Hematopoietic multipotent progenitor cell treated with erythropoietin and hydrocortisone succinate and interleukin-3 and kit ligand, for 8 days (in vitro differentiated cells): Measurements from ENCODE around the gene ADAM10.

Source experiments
- DNase-seq: peaks from one replicate; pipeline ENCODE4 v3.0.0-alpha.2; 2015

ADAM10 gene

DNA sequence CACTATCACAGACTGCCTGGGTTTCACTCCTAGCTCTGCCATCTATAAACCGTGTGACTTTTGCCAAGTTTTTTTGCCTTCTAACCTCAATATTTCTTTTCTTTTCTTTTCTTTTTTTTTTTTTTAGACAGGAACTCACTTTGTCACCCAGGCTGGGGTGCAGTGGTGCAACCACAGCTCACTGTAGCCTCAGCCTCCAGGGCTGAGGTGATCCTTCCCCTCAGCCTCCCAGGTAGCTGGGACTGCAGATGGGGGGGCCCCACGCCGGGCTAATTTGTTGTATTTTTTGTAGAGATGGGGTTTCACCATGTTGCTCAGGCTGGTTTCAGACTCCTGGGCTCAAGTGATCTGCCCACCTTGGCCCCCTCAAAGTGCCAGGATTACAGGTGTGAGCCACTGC, 3.2 kb upstream of the ADAM10 start:
- no peak for DNase-seq

DNA sequence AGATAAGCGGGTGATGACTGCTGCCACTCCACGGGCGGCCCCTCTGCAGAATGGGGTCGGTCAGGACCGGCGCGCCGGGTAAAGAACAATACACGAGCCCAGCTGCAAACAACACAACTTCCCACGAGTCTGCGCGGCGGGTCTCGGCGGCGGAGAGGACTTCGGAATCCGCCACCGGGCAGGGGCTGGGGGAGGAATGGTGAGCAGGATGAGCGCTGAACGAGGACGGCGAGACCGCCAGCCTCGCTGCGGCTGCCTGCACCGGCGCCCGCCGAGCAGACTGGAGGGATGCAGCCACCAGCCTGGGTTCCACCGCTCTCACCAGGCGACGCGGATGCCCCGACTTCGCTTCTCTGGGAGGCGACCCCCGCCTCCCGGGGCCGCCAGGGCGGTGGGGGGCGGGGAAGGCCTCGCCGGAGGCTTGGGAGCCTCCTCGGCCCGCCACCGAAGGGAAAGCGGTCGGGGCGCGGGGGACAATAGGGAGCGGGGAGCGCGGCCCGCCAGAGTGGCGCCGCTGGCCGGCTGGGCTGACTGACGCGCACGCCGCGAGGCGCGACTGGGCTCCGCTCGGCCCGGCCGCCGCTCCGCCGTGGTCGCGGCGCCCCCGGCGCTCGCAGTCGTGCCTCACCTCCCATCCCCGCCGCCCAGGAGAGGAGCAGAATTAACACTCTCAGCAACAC, 515 bp downstream of the ADAM10 start:
- peak; percentile 25 for DNase-seq

DNA sequence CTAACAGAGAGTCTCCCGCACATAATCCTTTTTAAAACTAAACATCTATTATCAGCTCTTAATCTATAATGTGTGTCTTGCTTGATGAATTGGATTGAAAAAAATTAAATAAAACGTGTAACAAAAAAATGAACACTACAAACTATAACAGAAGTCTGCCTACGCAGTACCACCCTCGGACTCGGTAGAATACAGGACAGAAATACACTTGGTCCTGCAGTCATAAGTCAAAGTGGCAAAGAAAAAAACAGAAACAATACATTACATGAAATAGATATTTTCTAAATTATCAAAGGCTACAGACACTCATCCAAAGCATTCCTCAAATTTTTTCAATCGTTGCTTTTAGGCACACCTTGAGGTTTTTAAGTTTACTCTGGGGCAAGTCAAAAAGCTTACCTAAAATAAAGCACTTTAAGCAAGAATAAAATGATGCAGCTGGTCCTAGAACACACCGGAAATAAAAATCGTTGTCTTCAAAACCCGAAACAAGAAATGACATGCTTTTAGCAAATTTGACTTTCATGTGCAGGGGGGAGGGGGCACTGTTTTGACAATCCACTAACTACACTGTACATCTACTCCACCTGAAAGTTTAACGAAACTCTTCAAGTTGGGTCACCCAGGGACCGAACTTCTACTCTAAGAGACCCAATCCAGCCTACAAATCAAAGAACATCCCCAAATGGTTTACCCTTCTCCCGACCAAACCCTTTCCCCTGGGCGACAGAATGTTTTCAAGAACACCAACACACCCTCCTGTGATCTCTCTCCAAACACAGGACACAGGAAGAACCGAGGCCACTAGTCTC, 1.3 kb downstream of the ADAM10 start:
- DNase-seq, result peak; percentile 71

DNA sequence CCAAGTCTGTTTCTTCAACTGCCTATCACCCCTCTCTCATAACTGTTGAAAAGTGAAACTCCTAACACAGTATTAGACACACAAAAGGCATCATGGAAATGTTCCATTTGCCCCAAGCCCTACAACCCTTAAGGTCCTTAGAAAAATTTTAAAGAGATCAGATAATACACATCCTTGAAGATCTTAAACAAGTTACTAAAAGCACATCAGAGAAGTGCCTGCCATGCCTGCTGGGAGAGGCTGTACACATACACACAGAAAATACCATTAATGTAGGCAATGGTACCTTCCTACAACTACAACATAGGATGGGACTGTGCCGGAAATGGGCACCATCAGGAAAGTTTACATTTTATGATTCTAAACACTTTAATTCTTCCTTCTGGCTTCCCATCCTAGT, 3.3 kb downstream of the ADAM10 start:
- no peak for DNase-seq

DNA sequence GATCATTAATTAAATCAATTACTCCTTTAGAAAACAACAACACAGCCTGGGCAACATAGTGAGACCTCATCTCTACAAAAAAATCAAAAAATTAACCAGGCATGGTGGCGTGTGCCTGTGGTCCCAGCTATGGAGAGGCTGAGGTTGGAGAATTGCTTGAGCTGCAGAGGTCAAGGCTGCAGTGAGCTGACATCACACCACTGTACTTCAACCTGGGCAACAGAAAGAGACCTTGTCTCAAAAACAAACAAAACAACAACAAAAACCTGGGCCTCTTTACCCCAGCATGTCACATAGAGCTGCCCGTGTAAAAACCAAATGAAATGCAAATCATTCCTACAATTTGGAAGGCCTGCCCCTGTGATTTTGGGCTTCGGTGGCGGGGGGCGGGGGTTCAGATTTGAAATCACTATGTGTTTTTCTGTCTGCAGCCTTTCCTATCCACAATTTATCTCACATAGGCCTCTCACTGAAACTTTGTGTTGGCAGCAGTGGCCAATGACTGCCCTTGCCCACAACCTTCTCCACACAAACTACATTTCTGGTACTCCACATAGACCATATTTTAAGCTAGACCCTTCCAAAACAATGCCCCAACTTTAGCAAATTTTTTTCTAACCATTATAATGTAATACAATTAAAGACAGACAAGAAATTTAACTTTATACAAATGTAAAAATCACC, 6.5 kb downstream of the ADAM10 start:
- no peak for DNase-seq

DNA sequence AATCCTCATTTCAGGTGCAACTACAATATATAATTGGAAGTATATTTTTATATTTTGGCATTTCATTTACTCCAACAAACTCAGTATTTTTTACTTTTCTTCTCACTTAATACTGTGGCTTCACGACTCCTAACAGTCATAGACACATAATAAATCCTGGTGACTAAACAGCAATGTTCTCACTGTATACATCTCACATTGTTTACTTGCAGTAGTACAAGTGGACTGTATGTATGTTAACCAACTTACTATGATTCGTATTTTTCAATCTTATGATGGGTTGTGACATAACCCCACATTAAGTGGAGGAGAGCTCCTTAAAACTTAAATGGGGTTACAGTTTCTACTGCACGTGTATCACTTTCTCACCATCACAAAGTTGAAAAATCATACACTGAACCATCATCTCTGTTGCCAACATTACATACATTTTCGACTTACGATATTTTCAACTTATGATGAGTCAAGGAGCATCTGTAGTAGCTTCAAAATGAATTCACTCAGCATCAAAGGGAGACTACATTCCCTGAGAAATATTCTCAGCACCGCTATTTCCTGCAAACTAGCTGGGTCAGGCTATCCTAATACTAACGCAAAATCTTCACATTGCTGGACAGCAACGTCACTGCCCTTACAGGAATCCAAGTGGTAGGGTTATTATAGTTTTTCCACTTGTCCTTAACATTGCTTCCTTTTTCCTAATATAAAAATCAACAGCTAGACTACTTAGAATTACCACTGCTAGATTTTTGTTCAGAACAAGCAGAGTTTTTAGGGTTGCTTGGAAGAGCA, 7.3 kb downstream of the ADAM10 start:
- DNase-seq, result no peak

DNA sequence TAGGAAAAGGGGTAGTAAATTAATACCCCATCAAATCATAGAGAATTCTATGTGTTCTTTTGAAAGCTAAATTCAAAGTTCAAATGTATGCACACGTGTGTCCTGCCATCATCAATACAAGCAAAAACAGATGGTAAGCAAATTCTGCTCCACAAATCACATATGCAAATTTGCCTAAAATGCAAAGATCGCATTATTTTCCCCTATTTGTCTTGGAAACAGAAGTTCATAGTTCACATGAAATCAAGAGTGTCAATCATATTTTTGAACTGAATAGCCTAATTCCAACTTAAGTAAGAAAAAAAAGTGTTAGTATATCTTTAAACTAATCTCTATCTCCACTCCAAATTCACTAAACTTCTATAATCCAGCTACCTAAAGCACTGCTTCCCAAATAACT, 8.5 kb downstream of the ADAM10 start:
- no peak for DNase-seq

DNA sequence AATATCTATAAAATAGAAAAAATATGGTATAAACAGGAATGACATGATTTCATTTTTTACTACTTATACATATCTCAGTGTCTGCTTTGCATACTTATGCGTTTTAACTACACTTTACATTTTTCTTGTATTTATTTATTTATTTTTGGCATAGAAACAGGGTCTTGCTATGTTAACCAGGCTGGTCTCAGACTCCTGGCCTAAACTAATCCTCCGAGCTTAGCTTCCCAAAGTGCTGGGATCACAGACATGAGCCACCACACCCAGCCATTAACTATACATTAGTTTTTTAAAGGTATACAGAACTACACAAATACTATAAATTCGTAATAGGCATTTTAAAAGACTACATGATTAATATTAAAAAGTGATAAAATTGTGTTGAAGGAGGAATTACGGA, 9.1 kb downstream of the ADAM10 start:
- no peak for DNase-seq

DNA sequence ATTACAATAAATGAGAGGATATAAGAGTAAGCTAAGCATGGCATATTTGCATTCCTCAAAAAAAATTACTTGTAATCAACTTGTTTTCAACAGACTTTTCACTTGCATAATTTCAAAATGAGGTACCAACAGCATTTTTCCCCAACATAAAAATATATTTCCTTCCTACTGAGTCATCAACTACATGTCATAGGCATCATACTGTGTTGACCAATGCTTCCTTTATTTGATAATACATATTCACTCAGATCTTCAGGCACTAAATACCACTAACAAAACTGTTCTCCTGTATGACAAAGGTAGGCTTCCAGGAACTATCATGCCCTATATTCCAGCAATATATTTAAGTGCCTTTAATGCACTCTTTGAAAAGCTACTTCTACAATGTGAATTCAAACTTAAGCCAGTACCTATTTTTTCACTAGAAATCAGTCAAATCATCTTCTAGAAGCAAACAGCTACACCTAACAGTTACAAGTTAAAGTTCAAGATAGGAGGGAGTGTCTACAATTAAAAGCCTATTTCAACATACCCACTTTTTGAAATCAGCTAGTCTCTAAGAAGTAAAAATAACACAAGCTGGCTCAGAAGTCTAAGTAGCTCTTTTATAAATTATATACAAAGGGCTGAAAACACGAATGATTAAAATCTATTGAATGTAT, 11.3 kb downstream of the ADAM10 start:
- no peak for DNase-seq

DNA sequence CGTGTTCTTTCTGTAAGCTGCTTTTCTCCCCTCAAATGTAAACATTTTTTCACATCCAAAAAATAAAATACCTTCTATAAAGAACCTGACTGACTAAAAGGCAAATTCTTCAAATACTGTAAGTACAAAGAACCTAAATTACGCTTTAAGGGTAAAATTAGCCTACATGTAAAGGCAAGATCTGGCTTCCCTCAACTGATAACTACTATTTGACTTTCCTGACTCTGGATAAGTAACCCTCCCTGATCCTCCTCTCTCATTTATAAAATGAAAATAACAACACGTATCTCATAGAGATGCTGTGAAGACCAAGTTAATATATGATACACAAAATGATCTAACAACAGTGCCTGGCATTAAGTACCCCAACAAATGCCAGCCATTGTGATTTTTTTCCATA, 12.2 kb downstream of the ADAM10 start:
- no peak for DNase-seq

DNA sequence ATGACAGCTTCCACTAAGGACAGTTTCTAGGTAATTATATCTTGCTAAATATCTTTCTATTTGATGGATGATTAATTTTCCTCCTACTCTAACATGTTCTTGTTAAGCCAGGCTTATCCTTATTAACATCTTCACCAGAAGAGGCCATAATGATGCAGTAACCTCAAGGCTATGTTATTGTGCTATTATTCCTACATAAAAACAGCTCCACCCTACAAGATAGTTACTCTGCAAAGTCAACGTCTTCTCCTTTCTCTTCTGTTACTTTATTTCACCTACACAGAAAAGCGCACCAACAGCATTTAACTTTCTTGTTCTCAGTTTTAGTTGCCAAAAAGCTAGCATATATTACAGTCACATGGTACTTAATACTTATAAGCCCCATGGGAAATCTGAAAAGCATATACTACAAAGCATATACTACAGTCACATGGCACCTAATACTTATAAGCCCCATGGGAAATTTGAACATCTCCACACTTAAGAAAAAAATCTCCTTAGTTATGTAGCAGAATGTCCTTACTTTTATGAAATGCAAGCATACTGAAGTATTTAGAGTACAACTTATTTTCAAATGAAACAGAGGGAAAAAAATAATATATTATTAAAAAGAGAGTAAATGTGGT, 13.4 kb downstream of the ADAM10 start:
- no peak for DNase-seq

DNA sequence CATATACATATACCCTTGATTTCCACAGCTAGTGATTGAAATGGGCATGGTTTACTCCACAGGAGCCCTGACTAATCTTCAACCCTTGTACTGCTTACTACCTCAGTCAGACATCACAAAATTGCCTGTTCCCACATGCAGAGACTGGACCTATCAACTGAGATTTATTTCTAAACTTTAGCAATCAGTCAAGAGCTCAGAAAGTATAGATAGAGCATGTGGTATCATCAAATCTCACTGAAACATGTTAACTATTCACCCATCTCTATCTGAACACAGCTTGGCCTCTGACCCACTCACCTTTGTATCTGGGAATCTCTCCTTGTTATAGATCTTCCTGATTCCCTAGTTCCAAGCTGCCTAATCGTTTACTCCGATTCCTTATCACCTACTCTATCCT, 14.6 kb downstream of the ADAM10 start:
- no peak for DNase-seq

DNA sequence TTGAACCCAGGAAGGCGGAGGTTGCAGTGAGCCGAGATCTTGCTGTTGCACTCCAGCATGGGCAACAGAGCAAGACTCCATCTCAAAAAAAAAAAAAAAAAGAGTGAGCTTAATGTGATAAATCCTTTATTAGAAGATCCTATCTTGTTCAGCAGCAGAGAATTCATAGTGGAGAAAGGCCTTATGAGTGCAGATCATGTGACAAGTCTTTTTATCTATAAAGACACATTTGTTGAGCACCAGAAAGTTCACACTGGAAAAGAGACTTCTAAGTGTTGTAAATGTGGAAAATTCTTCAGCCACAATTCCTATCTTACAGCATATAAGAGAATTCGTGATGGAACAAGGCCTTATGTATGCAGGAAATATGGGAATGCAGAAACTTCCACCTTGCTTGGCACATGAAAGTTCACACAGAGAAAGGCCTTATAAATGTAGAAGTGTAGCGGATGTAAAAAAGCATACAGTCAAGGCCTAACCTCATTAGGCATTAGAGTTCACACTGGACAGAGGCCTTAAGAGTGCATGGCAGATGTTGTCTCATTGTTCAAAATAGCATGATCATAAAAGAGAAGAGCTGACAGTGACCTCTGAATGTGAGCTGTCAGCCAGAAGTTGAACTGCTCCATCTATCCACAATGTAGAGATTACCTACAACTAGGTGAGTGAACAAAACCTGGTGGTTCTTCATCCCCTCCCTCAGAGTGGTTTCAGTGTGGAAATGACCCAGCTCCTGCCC, 16.7 kb downstream of the ADAM10 start:
- DNase-seq, result peak; percentile 63

DNA sequence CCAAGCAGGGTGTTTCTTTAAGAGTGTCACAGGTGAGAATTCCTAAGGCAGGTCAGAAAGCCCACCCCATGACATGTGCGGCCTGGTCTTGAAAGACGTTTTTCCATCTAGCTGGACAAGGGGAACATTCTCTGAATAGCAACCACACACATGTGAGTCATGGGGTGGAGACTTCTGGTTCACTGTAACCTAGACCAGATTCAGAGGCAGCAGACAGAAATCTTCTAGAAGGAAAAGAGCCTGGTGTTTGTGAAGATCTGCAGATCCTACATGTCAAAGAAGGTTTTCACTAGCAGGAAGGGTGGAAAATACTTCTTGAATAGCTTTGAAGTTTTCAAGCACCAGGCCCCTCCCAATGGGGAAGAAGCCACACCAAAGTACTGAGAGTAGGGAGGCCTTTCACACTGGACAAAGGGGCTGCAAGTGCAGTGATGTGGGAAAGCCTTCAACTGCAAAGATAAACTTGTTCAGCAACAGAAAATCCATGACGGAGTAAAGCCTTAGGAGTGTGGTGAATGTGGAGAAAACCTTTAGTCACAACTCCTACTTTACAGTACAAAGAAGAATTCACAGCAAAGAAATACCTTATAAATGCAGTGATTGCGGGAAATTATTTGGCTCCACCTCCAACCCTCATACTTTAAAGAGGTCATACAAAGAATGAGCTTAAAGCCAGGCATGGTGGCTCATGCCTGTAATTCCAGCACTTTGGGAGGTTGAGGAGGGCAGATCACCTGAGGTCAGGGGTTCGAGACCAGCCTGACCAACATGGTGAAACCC, 17.6 kb downstream of the ADAM10 start:
- DNase-seq, result peak; percentile 42

DNA sequence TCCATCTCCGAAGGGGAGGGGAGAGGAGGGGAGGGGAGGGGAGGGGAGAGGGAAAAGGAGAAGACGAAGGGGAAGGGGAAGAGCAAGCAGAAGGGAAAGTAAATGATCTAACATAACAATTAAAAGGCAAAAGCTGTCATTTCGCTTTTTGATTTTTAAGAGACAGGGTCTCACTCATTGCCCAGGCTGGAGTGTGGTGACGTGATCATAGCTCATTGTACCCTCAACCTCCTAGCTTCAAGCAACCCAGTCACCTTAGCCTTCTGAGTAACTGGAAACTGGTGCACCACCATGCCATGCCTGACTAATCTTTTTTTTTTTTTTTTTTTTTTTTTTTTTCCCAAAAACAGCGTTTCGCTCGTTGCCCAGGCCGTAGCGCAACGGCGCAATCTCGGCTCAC, 22.6 kb downstream of the ADAM10 start:
- no peak for DNase-seq

DNA sequence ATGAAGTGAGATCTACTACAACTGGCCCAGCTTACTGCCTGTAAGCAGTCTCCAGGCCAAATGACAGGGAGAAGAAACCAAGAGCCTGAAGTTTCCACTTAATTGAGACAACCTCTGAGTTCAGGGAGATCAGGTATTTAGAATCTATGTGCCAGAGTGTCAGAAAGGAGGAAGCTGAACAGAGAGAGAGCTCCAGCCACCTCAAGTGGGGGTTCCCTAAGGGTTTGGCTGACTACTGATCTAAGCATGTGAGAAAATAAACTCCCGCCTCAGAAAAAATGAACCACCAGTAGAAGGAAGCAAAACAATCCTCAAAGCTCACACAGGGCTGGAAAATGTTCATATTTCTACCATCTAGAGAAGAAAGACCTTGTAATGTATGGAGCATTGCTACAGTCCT, 25.0 kb downstream of the ADAM10 start:
- DNase-seq, result no peak

DNA sequence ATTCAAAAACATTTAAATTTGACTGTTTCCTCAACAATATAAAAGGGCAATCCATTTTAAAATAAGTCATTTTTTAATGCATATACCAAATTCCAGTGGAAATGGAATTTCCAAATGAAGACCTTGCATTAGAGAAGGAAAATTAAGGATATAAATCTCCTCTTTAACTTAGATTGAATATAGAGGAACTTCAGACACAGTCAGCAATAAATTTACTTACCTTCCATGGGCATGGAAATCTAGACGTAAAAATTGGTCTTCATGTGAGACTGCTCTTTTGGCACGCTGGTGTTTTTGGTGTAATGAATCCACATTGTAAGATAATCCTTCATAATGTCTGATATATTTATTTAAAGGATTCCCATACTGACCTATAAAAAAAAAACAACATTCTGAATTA, 32.1 kb downstream of the ADAM10 start:
- no peak for DNase-seq

DNA sequence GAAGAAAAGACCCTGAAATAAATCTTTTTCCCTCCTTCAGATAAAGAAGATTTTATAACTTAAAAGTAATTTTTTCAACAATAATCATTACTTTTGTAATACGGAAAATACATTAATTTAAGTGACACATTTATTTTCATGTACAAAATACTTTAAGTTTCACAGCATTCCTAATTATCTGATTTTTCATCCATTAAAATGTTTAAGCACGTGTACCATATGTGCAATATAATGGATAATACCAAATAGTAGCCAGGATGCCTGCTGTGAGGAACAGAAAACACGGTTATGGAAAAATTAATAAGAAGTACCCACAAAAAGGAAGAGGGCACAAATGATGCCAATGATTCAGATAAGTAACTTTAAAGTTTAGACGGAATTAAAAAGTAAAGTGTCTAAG, 33.5 kb downstream of the ADAM10 start:
- DNase-seq, result no peak

DNA sequence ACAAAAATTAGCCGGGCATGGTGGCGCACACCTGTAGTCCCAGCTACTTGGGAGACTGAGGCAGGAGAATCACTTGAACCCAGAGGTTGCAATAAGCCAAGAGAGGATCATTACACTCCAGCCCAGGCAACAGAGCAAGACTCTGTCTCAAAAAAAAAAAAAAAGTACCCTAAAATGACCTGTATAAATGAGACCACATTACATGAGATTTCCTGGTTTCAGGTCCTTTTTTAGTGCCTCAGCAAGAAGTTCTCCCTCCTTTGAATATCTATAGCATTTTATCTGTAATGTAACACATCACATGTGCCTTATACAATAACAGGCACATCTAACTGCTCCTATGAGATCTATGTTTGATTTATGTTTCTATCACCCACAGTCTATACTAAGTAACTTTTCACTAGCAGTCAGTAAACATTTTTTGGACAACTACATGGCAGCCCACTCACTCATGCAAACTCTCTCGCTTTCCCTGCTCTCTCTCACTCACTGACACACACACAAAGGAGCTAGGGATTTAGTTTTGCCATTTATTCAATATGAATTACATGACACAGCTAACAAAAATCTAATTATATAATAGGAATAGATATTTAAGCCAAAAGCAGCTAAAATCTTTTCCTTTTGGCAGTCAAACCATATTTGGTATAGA, 34.1 kb downstream of the ADAM10 start:
- no peak for DNase-seq

DNA sequence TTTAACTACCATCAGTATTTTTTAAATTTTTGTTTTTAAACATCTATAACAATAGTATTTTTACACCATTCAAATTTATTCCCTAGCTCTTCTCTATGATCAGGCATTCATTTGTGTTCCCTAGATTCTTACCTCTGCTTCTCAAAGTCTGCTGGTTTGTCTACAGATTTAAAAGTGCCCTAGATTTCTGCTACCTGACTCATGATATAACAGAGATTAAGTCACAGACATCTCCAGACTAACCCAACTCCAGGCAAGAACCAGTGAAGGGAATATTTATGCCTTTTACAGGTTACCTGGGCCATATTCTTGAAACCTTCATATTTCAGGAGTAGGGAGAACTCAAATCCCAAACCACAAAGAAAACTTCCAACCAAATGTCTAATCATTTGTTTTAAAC, 38.8 kb downstream of the ADAM10 start:
- no peak for DNase-seq
